ENCODE results near the gene RNPEP.
A peak's percentile ranks its signal among the peaks of the same experiment; 100 is the strongest.
"Not testable (repeated sequence)": the region's sequence is repeated elsewhere in the genome, so short reads cannot be mapped to it uniquely, and the experiment has no call there.

Gene RNPEP

DNA sequence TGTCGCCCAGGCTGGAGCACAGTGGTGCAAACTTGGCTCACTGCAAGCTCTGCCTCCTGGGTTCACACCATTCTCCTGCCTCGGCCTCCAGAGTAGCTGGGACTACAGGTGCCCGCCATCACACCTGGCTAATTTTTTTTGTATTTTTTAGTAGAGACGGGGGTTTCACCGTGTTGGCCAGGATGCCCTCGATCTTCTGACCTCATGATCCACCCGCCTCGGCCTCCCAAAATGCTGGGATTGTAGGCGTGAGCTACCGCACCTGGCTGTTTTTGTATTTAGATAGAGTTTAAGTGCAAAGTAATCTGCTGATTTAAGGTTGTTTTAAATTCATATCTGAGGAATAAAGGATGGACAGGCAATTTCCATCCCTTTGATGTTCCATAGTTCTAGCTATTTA lies 20.1 kb upstream of the RNPEP start:
- DNase-seq: not testable (repeated sequence)

DNA sequence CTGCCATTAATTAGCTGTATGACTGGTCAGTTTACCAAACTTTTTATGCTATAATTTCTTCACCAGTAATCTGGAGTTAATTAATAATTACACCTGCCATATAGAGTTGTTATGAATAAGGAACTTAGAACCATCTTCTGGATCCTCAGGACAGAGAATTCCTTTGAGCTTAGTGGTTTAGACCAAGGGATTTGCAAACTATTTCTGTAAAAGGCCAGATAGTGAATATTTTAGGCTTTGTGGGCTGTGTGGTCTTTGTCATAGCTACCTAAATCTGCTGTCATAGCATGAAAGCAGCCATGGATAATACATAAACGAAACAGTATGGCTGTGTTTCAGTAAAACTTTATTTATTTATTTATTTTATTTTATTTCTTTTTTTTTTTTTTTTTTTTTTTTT lies 18.2 kb upstream of the RNPEP start:
- peak; percentile 72 for DNase-seq

DNA sequence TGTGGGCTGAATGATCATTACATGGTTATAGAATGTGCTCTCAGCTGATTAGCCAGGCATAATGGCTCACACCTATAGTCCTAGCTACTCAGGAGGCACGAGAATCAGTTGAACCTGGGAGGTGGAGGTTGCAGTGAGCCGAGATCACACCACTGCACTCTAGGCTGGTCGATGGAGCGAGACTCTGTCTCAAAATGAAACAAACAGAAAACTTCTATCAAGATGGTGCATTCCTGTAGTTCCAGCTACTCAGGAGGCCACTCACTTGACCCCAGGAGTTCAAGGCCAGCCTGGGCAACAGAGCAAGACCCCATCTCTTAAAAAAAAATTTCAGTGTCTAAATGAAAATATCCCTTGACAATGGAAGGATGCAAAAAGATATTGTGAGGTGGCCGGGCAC lies 16.3 kb upstream of the RNPEP start:
- DNase-seq: no peak

DNA sequence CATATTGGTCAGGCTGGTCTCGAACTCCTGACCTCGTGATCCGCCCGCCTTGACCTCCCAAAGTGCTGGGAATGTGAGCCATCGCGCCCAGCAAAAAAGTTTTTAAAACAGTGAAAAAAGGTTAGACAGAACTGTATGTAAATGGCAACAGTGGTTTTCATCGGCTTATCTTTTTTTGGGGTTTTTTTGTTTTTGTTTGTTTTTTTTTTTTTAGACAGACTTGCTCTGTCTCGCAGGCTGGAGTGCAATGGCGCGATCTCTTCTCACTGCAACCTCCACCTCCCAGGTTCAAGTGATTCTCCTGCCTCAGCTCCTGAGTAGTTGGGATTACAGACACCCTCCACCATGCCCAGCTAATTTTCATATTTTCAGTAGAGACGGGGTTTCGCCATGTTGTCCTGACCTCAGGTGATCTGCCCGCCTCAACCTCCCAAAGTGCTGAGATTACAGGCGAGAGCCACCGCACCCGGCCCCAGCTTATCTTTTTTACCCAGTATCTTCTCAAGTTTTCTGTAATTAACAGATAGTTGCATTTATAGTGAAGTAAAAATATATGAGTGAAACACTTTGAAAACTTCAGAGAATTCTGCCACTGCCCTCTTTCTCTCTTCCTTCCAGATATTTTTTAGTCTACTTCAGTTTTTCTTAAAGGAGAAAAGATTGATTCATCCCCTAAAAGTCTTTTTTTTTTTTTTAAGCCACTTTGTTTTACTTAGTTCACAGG lies 14.1 kb upstream of the RNPEP start:
- no peak for DNase-seq

DNA sequence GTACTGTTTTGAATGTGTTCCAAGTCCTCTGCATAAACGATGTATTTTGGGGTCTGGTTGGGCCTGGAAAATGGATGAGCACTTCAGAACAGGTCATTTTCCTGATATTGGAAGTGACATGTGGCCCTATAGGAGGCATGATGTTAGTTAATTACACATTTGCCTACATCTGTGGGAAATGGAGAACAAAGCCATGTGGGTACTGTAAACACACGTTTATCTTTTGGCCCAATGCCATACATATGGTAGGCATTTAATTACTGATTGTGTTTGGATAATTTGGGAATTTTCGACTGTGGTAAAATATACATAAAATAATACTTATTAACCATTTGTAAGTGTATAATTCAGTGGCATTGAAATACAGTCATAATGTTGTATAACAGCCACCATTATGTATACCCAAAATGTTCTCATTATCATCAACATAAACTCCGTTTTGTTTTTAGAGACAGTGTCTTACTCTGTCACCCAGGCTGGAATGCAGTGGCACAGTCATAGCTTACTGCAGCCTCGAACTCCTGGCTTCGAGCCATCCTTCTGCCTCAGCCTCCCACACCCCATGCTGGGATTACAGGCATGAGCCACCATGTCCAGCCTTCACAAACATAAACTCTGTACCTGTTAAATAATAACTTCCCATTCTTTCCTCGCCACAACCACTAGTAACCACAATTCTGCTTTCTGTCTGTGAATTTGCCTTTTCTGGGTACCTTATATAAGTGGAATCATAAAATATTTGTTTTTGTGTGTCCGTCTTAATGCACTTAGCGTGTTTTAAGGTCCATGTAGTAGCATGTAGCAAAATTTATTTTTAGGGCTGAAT lies 11.9 kb upstream of the RNPEP start:
- no peak for DNase-seq

DNA sequence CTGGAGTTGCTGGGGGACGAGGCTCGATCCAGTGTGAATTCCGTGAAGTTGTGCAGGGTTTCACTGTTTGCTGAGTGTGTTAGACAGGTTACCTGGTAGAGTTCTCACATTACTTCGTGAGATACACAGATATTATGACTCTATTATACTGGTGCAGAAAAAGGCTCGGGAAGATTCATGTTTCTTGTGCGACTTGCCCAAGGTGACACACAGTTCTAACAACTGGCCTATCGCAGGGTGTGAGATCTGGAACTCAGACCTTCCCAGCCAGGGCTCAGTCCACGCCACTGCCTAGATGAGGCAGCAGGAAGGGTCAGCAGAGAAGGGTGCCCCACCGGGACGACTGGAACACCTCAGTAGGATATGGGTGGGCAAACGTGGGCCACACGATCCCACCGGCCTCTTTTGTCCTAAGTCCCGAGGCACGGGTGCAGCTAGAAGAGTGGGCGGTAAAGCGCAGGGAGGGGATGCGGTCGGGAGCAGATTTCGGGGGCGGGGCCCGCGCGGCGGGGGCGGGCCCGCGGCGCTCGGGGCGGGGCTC lies 296 bp upstream of the RNPEP start:
- DNase-seq: no peak

DNA sequence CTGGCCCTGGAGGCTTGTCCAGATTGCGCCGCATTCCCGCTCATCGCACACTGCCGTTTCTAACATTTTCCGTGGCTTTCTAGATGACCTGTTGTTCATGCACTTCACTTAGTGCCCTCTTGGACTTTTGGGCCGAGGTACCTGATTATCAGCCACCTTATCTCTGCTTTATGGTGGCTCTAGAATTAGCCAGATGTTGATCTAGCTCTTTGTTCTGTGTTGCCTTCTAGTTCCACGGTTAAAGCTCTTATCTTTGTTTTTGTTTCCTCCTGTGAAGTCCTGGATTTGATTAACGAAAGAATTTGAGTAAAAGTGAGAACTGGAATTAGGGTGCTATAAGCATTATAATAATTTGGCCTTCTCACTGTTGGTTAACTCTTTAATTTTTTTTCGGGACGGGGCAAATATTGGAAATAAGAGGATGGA lies 945 bp downstream of the RNPEP start:
- DNase-seq: no peak

DNA sequence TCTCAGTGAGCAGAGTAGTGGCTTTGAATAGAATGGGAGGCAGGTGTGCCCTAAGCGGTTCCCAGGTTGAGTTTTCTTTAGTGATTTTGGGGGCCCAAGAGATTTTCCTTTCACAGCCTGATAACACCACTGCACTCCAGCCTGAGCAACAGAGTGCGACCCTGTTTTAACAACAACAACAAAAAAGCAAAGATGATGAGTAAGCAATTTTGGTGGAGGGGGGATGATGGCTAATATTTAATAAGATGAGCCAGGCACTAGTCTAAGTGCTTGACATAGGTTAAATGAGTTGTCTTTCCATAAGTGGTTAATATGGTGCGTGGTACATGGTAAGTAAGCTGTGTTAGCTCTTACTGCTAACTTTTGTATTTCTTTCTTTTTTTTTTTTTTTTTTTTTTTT lies 2.0 kb downstream of the RNPEP start:
- DNase-seq: no peak

DNA sequence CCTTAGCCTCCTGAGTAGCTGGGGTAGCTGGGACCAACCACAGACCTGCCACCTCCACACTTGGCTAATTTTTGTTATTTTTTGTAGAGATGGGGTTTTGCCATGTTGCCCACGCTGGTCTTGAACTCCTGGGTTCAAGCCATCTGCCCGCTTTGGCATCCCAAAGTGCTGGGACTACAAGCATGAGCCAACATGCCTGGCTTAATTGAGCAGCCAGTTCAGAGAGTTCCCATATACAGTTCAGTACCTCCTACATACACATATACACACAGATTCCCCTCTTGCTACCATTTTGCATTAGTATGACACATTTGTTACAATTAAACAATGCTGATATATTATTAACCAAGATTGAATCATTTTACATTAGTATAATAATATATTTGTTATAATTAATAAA lies 2.9 kb downstream of the RNPEP start:
- no peak for DNase-seq

DNA sequence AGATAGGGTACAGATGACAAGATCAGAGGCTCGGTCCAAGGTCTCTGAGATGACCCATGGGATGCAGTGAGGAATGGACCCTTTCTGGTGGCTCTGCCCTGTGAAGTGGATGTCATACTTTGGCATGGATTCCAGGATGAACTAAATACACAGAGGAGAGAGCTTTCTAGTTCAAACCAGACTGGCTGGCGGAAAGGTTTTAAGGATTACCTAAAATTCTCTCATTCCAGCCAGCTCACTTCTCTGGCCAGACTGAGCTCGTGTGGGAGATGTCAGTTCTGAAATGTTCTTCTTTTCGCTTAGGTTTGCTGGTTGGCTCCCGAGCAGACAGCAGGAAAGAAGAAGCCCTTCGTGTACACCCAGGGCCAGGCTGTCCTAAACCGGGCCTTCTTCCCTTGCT lies 6.2 kb downstream of the RNPEP start:
- DNase-seq: no peak

DNA sequence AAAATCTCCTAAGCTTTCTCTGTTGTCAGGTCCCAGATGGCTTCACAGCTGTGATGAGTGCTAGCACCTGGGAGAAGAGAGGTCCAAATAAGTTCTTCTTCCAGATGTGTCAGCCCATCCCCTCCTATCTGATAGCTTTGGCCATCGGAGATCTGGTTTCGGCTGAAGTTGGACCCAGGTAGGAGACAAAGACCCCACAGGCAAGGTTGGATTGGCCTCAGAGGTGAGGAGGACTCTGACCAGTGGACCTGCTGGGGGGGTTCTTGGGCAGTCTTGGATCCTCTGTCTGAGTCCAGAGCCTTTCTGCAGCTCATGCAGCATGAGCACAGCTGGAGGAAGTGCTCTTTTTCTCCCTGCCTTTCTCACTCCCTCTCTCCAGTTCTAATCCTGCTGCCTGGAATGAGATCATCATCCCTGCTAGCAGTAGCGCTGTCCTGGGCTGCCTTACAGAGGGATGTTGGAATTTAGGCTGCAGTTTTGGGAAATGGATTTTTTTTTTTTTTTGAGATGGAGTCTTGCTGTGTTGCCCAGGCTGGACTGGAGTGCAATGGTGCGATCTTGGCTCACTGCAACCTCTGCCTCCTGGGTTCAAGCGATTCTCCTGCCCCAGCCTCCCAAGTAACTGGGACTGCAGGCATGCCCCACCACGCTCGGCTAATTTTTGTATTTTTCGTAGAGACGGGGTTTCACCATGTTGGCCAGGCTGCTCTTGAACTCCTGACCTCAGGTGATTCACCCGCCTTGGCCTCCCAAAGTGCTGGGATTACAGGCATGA lies 7.1 kb downstream of the RNPEP start:
- no peak for DNase-seq

DNA sequence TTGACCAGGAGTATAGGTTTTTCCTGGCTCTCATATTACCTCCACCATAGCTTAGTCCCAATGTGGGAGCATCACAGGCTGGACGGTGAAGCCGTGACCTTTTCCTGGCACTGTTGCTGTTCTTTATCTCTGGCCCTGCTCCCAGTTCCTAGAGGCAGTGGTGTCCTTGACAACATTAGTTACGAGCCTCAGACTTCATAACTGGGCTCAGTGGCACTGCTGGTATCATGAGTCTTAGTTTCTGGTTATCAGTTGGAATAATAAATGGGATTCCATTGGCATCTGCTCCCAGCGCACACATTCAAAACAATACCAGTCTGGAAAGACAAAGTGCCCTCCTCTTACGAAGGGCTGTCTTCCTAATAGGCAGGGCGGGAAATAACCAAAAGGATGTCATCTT lies 8.0 kb downstream of the RNPEP start:
- no peak for DNase-seq

DNA sequence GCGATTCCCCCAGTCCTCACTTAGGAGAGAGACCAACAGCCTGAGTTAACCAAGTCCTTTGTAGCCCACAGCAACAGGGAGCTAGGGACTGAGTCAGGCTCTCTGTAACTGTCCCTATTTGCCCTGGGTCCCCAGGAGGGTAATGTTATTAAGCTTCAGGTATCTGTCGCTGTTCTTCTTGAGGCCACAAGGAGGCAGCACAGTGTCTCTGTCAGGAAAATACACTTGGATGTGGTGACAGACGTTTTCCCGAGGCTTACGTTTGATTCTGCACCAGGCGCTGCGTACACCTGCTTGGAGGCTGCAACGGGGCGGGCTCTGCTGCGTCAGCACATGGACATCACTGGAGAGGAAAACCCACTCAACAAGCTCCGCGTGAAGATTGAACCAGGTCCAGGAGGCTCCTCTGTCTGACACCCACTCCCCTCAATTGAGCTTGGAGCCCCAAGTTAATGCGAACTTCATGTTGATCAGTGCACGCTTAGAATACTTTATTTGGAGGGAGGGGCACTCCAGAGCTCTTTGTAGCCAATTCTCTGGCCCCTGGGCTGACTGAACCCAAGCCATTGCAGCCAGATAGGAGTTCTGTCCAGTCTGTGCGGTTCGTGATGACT lies 17.3 kb downstream of the RNPEP start:
- DNase-seq: peak; percentile 48

DNA sequence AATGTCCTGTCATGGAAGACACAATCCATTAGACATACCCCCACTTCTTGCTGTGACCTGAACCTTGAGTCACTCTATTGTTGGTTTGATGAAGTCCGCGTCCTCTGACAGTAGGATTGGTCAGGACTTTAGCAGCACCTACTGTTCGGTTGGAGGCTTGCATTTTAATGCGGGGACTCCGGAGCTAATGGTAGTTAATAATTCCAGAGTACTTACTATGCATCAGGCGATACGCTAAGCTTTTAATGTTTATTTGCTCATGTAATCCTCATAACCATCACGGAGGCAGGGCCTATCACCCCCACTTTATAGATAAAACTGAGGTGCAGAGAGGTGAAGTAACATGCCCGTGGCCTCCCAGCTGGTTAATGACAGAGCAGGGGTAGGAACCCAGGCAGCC lies 20.1 kb downstream of the RNPEP start:
- no peak for DNase-seq

DNA sequence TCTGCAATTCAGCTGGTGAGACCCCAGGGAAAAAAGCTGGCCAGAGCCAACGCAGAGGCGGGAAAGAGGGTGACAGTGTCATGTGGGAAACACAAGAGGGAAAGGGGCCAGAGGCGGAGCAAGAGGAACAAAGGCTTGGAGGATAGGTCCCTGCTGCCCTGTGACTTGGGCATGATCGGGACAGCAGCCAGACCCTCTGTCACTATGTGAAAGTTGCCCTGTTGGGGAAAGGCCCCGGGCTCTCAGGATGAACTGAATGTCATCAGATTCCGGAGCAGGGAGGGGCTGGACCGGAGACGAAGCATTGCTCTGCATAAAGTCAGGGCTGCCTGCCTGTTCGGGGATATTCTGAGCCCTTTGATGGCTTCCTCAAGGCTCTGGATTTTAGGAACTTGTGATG lies 22.3 kb downstream of the RNPEP start:
- DNase-seq: no peak

DNA sequence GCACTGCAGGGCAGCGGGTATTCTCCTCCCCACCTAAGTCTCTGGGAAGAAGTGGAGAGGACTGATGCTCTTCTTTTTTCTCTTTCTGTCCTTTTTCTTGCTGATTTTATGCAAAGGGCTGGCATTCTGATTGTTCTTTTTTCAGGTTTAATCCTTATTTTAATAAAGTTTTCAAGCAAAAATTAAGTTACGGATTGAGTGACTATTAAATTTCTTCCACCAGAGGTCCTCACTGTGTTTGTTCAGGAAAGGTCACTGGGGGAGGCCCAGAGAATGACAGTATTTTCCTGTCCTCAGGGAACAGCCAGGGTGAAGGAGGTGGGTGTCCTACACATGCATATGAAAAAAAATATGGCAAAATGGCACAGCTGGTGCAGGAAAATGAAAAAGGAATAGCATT lies 23.5 kb downstream of the RNPEP start:
- DNase-seq: peak; percentile 22

DNA sequence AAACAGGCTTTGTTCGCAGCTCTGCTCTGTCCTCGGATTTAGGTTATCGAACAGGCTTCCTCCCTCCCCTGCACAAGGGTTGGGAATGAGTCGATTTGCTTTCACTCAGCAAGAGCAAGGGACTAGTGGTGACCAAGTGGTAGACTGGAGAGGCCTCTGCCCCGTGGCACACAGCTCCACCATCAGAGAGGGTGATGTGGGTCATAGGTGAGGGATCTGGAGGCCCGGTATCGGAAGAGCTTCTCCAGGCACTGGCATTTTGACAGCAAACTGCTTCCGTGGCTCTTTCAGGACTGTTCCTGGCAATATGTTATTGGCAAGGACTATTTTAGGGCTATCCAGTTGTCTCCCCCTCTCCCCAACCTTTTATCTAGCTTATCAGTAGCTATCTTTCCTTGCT lies 24.9 kb downstream of the RNPEP start:
- no peak for DNase-seq

DNA sequence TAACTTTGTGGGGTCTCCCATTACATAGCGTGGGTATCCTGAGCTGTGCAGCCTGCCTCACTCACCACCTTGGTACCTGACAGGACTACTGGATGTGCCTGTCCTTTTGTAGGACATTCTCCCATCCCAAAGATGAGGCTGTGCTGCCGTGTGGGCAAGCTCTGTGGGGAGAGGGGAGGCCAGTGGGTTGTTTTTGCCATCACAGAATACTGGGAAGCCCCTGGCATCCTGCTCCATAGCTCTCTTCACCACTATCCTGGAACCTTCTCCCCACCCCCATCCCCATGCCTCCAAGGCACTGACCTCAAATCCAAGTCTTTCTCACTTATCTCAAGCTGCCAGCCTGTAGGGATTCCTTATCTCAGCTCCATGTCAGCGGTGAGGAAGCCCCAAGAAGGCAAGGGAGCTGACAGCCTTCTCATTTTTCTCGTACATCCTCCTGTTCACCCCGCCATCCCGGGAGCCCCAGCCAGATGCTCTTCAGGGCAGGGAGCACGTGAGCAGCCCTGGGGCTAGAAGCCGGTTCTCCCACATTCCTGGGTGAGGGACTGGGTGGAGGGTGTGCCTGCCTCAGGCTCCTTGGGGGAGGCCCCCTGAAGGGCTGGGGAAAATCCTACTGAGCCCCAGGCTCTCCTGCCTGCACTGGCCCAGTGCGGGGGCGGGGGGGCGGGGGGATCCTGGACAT lies 25.5 kb downstream of the RNPEP start:
- DNase-seq: no peak

DNA sequence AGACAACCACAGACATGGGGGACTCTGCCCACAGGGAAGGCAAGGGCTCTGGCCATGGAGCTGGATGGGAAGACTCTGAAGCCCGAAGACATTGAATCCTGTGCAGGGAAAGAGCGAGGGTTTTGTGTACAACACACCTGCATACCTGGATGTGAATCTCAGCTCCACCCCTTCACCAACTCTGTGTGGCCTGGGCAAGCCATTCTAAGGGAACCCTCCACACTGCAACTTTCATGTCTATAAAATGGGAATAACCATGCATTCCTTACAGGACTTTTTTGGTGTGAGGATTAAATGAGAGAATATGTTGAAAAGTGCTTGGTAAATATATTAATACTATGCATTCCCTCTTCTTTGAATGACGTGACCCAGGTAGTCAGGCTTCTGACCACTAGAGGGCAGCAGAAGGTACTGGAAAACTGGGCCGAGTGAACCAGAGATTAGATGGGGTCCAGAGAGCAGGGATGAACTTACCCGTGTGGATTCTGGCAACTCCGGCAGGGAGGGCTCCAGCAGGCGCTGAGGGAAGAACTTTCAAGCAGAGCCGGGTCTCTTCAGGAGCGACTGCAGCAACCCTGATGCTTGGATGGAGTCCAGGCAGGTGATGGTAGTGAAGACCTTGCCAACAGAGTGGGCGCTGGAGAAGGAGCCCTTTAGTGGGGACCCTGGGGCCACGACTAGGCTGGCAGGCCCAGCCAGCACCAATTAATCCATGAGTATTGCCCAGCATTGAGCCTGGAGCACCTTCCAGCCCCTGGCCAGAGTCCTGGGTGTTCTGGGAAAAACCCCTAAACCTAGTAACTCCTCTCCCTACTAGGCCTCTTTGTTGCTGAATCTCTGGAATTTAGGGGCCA lies 27.1 kb downstream of the RNPEP start:
- DNase-seq: peak; percentile 62

DNA sequence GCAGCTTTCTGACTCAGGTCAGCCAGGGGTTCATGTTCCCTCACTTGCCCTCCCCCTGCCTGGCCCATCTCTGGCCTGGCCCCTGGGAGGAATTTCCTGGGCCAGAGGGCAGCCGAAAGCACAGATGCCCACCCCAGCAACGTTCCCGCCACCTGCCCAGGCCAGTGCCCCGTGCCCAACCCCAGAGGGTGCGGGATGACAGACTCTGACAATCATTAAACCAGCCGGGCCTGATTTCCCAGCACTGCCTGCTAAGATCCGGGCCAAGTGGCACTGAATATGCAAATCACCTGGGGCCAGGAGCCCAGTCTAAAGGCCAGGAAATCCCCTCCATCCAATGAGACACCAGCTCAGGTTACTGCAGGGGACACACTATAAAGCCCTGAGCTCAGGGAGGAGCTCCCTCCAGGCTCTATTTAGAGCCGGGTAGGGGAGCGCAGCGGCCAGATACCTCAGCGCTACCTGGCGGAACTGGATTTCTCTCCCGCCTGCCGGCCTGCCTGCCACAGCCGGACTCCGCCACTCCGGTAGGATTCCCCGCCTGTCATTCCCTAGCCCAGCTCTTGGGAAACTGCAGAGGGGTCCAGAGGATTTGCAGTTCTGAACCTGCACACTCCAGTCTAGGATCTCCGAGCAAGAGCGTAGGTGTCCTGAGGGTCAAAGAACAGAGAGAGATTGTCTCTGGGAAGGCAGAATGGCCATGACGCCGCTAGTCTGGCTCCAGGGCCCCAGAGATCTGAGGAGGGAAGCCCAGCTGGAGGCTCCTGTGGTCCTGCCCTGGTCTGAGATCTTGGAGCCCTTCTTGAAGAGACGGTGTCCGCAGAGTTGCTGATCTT lies 27.9 kb downstream of the RNPEP start, which contains the start of gene ELF3:
ELF3 (plus strand) TSS at position 408 of the 836 bp plus-strand sequence. CDS start 550 bp downstream, outside the sequence.
- no peak for DNase-seq

All from HCEC 1CT (cell line).